ENCODE measurements around the gene SLCO2B1. TPM values are rescaled to one million over a fixed set of nuclear protein-coding genes. Genes with fewer than 3 reads are reported as not detected.

The SLCO2B1 gene
- total RNA-seq, 1 experiment from 2014 or later: 0.60 TPM

DNA sequence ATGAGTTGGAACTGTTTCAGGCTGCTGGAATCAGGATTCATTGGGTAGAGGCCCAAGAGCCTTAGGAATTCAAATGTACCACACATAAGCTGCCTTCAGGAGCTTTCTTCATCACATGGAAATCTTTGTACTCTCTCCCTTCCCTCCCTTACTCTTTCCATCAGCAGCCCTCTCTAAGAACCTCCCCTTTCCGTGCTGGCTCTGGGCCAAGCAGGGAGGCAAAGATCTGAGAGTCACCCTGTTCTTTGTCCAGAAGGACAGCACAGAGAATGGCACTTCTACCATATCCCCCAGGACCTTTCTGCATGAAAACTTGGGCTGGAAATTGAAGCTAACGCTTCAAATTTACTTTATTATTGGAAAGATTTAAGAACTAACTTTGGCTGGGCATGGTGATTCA, 69.0 kb downstream of the SLCO2B1 start:
- no peak for DNase-seq (ENCODE audit: low read depth)

- no peak for DNase-seq (ENCODE audit: low read depth)
Observed at GRCh38 chr11:75223954-75224643, 73.2 kb downstream of the SLCO2B1 start.

DNA sequence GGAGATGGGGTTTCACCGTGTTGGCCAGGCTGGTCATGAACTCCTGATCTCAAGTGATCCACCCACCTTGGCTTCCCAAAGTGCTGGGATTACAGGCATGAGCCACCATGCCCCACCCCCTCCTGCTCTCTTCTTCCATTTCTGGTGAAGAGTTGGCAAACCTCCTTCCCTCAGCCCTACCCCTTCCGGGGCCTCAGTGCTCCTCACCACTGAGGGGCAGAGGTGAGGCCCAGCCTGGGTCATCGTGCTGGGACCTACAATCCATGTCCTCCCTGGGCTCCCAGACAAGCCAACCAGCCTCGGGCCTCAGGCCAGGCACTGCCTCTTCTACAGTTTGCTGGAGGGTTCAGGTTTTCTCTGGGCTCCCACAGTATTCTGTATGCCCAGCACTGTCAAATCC, 74.9 kb downstream of the SLCO2B1 start:
- no peak for DNase-seq (ENCODE audit: low read depth)

GRCh38 chr11:75229466-75229865, 78.6 kb downstream of the SLCO2B1 start:
- no peak for DNase-seq (ENCODE audit: low read depth)

DNA sequence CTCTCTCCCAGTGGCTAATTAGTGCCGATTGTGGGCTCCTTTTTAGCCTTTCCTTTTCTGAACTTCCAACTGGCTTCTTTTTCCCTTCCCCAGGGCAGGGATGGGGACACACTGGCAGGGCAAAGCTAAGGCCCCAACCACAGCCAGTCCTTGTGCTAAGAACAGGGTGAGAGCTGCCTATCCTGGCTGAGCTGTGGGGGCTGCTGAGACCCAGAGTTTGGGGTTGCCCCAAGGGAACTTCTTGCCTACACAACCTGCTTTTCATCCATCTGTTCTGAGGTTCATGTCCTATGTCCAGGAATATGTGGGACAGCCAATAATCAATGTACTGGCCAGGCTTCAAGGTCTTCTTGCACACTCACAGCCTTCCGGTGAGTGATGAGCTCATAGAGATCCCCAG, 79.7 kb downstream of the SLCO2B1 start:
- no peak for DNase-seq (ENCODE audit: low read depth)

DNA sequence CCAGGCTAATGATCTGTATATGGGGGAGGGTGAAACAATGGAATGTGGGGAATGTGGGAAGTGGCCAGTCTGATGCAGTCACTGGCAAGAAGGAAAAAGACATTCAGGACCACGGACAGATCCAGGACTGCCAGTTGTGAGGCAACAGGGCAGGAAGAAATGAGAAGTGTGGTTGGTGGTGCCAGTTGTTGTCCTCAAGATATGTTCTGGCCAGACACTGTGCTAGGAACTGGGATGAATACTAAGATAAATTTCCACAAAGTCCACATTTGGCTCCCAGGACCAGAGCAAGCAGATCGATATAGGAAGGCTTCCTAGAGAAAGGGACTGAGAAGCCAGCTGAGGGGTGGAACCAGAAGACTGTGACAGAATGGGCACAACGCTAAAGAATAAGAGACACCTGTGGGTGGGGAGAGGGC, 82.9 kb downstream of the SLCO2B1 start:
- DNase-seq (ENCODE audit: low read depth): peak; percentile 57

DNA sequence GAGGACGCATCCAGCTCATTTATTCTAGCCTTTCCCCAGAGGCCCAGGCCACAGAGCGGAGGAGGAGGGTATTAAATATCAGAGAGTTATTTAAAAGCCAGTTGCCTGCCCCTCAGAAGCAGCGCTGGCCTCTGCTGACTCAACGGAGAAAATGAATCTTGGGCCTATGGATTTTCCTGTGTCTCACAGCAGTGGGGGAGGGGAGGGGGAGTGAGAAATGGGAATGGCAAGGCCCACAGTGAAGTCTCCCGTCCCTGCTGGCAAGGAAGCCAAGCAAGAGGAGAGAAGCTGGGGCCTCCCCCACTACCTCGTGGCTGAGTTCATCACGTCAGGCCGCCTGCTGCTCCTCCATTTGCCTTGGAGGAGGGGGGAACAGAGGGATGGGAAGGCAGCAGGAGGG, 85.2 kb downstream of the SLCO2B1 start:
- no peak for DNase-seq (ENCODE audit: low read depth)

DNA sequence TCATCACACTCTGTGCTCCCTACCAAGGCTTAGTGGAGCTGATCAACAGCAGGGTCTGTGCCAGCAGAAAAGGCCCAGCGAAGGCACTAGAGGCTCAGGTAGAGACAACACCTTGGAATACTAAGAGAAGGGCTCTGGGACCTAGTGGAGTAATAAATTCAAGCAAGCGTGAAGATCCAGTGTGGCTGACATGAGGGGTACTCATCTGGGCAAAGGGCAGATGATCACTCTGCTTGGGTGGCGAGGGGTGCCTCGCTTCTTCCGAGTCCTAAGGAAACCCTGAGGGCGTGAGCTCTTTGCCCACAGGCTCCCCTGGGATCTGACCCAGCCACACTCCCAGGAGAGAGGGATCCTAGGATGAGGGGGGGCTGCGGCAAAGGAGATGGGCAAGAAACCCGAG, 86.1 kb downstream of the SLCO2B1 start:
- no peak for DNase-seq (ENCODE audit: low read depth)

- no peak for DNase-seq (ENCODE audit: low read depth)
Observed at GRCh38 chr11:75238595-75239440, 87.9 kb downstream of the SLCO2B1 start.

DNA sequence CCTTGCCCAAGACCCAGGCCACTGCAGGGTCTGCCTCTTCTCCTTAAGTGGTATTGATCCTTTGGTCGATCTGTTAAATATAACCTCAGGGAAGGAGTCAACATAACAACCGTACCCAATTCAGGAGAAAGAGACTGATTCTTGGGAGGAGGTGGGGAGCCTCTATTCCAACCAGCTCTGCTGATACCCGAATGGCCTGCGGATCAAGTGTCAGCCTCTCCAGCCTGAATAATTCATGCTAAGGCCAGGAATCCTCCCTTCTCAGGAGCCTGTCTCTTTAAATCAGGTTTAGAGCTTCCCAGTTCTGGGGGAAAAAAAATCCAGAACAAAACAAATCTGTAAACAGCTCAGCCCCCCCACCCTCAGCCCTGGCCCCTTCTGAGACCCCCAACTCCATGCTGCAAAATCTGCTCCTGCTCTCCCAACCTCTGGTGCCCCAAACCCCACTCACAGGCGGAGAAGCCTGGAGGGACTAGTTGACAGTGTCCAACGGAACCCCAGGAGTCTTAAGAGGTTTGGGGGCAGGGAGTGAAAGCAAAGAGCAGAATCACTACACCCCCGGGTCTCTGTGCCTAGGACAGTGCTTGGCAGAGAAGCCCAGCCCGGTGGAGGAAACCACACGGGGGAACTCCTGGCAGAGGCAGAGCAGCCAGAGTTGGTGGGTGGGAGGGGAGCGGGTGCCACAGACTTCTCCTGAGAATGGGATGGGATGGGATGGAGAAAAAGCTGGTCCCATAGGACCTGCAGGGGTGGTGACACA, 88.8 kb downstream of the SLCO2B1 start:
- no peak for DNase-seq (ENCODE audit: low read depth)

DNA sequence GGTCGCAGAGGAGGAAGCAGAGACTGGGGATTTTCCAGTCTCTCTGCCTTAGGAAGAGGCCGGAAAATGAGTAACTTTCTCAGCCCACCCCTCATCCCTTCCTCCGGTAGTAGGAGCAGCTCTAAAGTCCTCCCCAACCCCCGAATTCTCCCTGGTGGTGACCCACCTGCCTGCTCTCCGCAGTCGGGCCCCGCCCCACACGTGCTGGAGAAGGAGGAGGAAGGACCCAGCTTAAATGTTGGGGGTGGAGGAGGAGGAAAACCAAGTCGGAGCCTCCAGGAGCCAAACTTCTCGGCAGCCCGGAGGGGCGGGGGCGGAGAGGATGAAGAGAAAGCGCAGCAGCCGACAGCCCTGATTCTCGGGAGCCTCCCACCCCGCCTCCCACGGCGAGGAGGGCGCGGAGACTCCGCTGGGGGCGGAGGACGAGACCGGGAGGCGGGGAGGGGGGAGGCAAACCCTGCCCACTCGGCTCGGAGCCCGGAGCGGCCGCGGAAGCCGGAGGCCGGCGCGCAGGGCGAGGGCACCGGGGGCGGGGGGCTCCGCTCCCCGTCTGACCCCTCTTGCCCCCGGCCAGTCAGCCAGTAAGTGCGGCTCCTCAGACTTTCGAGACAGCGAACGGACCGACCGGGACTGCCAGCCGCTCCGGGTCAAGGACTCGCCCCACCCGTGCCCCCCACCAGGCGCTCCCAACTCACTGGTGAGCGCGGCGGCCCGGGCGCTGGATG, 89.6 kb downstream of the SLCO2B1 start, which contains the start of gene TPBGL:
Gene TPBGL (plus strand): TSS at position 464 of the 725 bp plus-strand sequence. CDS start 276 bp downstream, outside the sequence.
- no peak for DNase-seq (ENCODE audit: low read depth)

- peak; percentile 75 for DNase-seq (ENCODE audit: low read depth)
Observed at GRCh38 chr11:75241036-75241905, 90.4 kb downstream of the SLCO2B1 start.

GRCh38 chr11:75241906-75242644, 91.2 kb downstream of the SLCO2B1 start:
- DNase-seq (ENCODE audit: low read depth): no peak

DNA sequence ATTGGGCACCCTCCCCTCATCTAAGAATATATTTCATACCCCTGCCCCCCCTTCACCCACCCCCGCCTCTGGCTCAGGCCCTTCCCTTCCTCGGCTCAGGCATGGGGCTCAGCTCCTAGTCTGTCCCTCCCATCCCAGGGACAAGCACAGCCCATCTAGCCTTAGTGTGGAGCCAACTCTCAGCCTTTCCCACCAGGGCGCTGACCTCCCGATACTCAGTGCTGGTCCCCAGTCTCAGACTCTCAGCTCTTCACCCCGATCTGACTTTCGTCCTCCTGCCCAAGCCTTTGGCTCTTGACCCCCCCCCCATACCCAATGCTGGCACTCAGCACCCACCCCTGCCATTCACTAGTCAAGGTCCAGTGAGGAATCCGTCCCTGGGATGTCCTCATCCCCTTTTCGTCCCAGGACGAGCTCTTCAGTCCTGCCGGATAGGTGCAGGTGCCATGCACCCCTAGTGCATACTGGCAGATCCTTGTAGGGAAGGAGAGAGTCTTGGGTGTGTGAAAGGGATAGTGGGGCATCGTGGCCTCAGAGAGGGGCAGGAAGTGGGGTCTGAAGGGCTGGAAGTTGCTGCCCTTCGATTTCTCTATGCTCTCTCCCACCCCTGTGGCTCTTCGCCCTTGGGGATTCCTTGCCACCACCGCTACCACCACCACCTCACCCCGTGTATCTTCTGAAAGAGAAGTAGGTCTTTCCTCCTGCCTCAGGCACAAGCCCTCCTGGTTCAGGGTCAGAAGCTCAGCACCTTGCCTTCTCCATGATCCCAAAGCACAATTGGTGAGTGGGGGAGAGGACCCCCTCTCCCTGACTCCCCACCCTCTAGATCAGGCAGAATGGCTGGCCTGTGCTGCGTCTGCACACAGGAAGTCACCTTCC, 92.1 kb downstream of the SLCO2B1 start:
- DNase-seq (ENCODE audit: low read depth): no peak

DNA sequence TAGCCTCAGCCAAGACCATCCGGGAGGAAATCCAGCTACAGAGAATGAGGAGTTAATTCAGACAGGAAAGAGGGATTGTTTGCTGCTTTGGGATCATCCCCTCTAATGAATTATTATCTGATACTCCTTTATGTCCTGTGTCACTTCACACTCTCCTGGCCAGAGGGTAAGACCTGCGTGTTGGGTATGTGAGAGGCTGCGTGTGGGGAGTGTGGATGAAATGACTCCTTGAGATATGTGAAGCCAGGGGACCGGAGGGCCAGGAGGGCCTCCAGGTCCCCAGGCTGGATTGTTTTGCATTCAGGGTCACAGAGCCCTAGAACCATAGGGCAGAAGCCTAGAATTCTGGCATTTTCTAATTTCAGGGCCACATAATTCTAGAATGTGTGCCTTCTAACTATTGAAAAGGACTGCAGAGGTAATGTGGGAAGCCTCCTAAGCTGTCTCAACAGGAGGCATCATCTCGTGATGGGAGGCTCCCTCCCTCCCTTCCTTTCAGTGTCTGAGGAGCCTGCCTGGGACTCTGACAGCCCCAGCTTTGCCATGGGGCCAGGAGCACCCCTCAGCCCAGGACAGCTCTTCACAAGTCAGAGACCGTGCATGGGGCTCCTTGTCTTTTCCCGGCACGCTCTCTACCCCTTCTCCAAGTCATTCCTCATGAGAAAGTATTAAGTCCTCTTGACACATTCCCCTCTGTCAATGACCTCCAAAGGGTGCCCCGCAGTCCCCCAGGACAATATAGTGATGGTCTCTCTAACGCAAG, 93.3 kb downstream of the SLCO2B1 start:
- no peak for DNase-seq (ENCODE audit: low read depth)

- no peak for DNase-seq (ENCODE audit: low read depth)
Observed at GRCh38 chr11:75245356-75246005, 94.6 kb downstream of the SLCO2B1 start.

DNA sequence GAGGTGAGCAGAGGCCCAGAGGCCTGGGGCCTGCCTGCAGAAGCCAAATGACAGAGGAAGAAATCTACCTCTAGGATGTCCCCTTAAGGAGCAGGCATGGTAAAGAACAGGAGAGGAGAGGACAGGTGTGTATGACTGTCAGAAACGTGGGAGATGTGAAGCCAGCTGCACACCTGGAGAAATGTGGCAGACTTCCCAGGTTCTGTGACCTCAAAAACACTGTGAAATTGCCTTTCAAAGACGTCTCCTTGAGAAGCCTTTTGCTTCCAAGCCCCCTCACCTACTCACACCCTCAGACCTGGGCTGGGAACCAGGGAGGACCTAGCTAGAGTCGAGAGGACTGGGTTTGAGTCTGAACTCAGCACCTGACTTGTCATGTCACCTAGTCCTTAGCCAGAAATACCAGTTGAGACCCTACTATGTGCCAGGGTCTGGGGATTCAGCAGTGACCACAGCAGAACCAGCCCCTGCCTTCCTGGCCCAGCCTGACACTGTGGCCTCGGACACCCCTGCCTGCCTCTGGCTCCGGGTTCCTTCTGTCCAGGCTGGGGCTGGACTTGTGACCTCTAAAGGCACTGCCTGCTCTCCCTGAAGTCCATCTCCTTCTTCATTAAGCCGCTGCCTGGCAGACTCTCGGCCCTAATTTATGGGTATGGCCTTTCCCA, 95.2 kb downstream of the SLCO2B1 start:
- DNase-seq (ENCODE audit: low read depth): no peak

All from RPMI7951 (cell line).